Endothelial cell (in vitro differentiated cells): Measurements from ENCODE around the gene NPAP1. TPM values are rescaled to one million over a fixed set of nuclear protein-coding genes. Genes with fewer than 3 reads are reported as not detected.
"Not testable (repeated sequence)": the region's sequence is repeated elsewhere in the genome, so short reads cannot be mapped to it uniquely, and the experiment has no call there.

Experiments
- DNase-seq: peaks from one replicate; pipeline ENCODE4 v3.0.0; 2021; ENCODE audit warnings: low spot score
- H3K27ac Mint-ChIP-seq: one replicate; pipeline ENCODE4 v1.8.0; 2021; ENCODE audit warnings: mixed read lengths, inconsistent platforms; ENCODE audit not compliant: unreplicated experiment
- H3K27me3 Mint-ChIP-seq: one replicate; pipeline ENCODE4 v1.8.0; 2021; ENCODE audit warnings: mild to moderate bottlenecking, moderate library complexity, mixed read lengths, inconsistent platforms; ENCODE audit not compliant: unreplicated experiment
- H3K36me3 Mint-ChIP-seq: one replicate; pipeline ENCODE4 v1.8.0; 2021; ENCODE audit warnings: mild to moderate bottlenecking, low read depth, mixed read lengths, inconsistent platforms; ENCODE audit not compliant: unreplicated experiment
- H3K4me1 Mint-ChIP-seq: one replicate; pipeline ENCODE4 v1.8.0; 2021; ENCODE audit warnings: mild to moderate bottlenecking, mixed read lengths, inconsistent platforms; ENCODE audit not compliant: unreplicated experiment
- H3K4me3 Mint-ChIP-seq: one replicate; pipeline ENCODE4 v1.8.0; 2021; ENCODE audit warnings: mild to moderate bottlenecking, mixed read lengths, inconsistent platforms; ENCODE audit not compliant: unreplicated experiment
- H3K9me3 Mint-ChIP-seq: one replicate; pipeline ENCODE4 v1.8.0; 2021; ENCODE audit warnings: mixed read lengths, inconsistent platforms; ENCODE audit not compliant: unreplicated experiment
- total RNA-seq: library from RNA; stranded (reverse); fragmentation: NEBNext Ultra II Directional; extraction: Animal tissue kit (Norgen Biotek cat#: 25700); gene quantifications from one replicate; pipeline ENCODE4 v1.2.1, GENCODE V29; 2021; ENCODE audit not compliant: unreplicated experiment
- TF ChIP-seq, protein P1 (sequence below): fragments of 200-600 bp; sonication (generic); IDR thresholded peaks from one replicate; pipeline ENCODE4 v1.5.0; 2021; ENCODE audit warnings: antibody characterized with exemption; ENCODE audit not compliant: unreplicated experiment

Gene NPAP1
- total RNA-seq, 1 donor from 2014 or later, result 0.18 TPM

DNA sequence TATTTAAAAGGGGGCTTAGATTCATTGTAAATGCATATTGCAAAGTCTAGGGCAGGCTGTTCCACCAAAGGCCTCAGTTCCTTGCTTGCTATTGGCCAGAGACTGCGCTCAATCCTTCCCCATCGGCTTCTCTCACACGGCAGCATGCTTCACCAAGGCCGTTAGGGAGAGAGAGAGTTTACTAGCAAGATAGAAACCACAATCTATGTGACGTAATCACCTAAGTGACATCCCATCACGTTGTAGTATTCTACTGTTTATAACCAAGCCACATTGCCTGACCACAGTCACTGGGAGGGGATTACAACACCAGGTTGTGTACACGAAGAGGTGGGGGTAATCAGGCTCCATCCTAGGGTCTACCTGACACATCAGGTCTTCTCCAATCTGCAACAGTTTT is 16.0 kb upstream of the NPAP1 start:
- H3K36me3 Mint-ChIP-seq, result no peaks in the 10 kb centered on the region
- no peaks in the 10 kb centered on the region for H3K4me1 Mint-ChIP-seq
- TF ChIP-seq, protein P1, sequence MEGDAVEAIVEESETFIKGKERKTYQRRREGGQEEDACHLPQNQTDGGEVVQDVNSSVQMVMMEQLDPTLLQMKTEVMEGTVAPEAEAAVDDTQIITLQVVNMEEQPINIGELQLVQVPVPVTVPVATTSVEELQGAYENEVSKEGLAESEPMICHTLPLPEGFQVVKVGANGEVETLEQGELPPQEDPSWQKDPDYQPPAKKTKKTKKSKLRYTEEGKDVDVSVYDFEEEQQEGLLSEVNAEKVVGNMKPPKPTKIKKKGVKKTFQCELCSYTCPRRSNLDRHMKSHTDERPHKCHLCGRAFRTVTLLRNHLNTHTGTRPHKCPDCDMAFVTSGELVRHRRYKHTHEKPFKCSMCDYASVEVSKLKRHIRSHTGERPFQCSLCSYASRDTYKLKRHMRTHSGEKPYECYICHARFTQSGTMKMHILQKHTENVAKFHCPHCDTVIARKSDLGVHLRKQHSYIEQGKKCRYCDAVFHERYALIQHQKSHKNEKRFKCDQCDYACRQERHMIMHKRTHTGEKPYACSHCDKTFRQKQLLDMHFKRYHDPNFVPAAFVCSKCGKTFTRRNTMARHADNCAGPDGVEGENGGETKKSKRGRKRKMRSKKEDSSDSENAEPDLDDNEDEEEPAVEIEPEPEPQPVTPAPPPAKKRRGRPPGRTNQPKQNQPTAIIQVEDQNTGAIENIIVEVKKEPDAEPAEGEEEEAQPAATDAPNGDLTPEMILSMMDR, result no peak
- no peak overlapping the region for H3K4me3 Mint-ChIP-seq
- no peak overlapping the region for H3K27ac Mint-ChIP-seq
- H3K9me3 Mint-ChIP-seq, result no peaks in the 10 kb centered on the region
- H3K27me3 Mint-ChIP-seq, result peaks cover 2% of the 10 kb centered on the region
- no peak for DNase-seq

DNA sequence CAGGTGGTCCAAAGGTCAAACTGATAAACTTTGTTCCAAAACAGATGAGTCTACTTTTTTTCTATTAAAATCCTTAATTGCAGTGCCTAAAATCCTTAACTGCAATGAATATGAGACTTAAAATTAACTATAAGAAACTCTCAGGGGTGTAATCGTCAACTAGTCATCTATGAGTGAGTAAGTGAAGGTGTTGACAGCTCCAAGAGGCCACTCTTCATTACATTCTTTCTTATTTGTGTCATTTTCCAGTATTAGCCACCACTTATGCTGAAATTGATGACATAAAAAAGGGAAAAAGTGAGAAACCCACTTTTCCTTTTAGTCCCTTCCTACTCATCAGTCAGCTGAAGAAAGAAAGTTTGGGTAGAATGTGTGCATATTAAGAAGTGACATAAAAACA is 12.6 kb upstream of the NPAP1 start:
- H3K9me3 Mint-ChIP-seq, result peaks cover 5% of the 10 kb centered on the region

DNA sequence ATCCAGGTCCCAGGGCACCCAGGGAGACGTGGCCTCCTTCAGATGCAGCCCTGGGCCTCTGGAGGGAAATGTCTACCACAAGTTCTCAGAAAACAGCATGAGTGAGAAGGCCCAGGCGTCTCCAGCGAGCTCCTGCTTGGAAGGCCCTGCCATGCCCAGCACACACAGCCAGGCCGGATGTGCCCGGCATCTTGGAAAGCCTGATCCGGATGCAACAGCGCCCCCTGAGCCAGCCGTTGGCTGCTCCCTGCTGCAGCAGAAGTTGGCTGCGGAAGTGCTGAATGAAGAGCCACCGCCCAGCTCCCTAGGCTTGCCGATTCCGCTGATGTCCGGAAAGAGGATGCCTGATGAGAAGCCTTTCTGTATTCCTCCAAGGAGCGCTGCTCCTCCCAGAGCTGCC is 856 bp downstream of the NPAP1 start:
- Mint-ChIP-seq H3K27ac (no peak overlapping the region), H3K4me1 (no peaks in the 10 kb centered on the region), H3K4me3 (no peak overlapping the region), H3K9me3 (peaks cover 19% of the 10 kb centered on the region), H3K36me3 (peaks cover 18% of the 10 kb centered on the region), H3K27me3 (peaks cover 13% of the 10 kb centered on the region)
- DNase-seq, result no peak
- TF ChIP-seq, protein P1, result no peak

More for the DNA sequence above, 12.6 kb upstream of the NPAP1 start:
- Mint-ChIP-seq H3K4me3 (no peak overlapping the region), H3K4me1 (no peaks in the 10 kb centered on the region), H3K36me3 (no peaks in the 10 kb centered on the region), H3K27me3 (no peaks in the 10 kb centered on the region), H3K27ac (no peak overlapping the region)
- TF ChIP-seq, protein P1, result no peak
- no peak for DNase-seq

DNA sequence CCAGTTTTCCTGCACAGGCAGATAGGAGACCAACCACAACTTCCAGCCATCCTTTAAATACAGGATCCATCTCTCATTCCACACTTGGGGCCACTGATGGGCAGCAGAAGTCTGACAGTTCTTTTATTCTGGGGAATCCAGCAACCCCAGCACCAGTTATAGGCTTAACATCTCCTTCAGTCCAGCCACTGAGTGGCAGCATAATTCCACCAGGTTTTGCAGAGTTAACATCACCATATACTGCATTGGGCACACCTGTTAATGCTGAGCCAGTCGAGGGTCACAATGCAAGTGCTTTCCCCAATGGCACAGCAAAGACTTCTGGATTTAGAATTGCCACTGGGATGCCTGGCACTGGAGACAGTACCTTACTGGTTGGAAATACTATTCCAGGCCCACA is 2.9 kb downstream of the NPAP1 start:
- Mint-ChIP-seq H3K36me3 (peaks cover 18% of the 10 kb centered on the region), H3K9me3 (peaks cover 19% of the 10 kb centered on the region), H3K27me3 (peaks cover 13% of the 10 kb centered on the region), H3K4me1 (no peaks in the 10 kb centered on the region), H3K4me3 (no peak overlapping the region), H3K27ac (no peak overlapping the region)
- no peak for DNase-seq
- TF ChIP-seq, protein P1, result no peak

DNA sequence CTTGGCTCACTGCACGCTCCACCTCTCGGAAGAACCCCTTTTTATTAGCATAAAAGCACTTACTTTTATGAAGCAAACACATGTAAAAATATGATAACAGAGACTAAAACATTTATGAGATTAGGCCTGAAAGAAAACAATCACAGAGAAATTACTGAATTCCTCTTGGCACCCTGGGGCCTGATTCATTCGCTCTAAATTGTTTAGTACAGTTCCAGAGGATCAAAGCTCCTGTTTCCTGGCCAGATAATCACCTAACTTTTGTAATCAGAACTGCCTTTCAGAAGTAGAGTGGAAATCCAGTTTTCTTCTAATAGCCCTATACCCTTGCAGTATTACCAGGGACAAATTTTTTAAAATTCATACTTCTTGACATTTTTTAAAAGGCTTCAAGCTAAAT is 6.4 kb downstream of the NPAP1 start:
- TF ChIP-seq, protein P1, result no peak
- Mint-ChIP-seq H3K4me1 (no peaks in the 10 kb centered on the region), H3K27me3 (peaks cover 14% of the 10 kb centered on the region), H3K4me3 (no peak overlapping the region), H3K27ac (no peak overlapping the region), H3K36me3 (peaks cover 14% of the 10 kb centered on the region), H3K9me3 (peaks cover 13% of the 10 kb centered on the region)
- DNase-seq, result no peak

DNA sequence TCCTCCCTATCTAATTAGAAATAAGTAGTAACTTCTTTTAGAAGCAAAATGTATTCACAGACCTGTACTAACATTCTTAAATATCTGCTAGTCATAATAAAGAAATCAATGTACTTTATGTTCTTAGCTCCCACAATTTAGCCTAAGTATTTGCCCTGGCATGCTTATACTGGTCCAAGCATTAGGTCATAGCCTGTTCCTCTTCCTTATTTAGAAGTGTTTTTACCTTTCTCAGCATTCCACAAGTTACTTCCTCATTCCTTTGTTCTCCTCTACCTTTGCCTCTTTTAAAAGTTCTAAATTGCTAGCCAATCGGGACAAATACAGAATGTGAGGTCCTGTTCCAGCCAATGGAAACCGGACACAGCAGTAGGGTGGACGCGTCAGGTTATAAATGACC is 7.3 kb downstream of the NPAP1 start:
- not testable (repeated sequence) for DNase-seq, H3K27ac Mint-ChIP-seq, H3K4me1 Mint-ChIP-seq, H3K9me3 Mint-ChIP-seq, H3K36me3 Mint-ChIP-seq, H3K4me3 Mint-ChIP-seq, H3K27me3 Mint-ChIP-seq
